Esophagus (tissue), 2 donors: ENCODE measurements around the gene PCDH9. TPM values are rescaled to one million over a fixed set of nuclear protein-coding genes. Genes with fewer than 3 reads are reported as not detected.

Source experiments
- H3K27ac ChIP-seq, 2 donors: one replicate each; pipeline ENCODE4 v1.5.1; 2013; ENCODE audit warnings: low read depth in 2 of 2, mild to moderate bottlenecking in 2 of 2, inconsistent platforms in 1 of 2, low read length in 1 of 2, moderate library complexity in 1 of 2
- H3K27me3 ChIP-seq, 2 donors: one replicate each; pipeline ENCODE4 v1.6.1; 2013; ENCODE audit warnings: low read length in 2 of 2, control low read depth in 1 of 2, mild to moderate bottlenecking in 1 of 2; ENCODE audit not compliant: insufficient read depth in 2 of 2, control insufficient read depth in 1 of 2
- H3K36me3 ChIP-seq, 2 donors: one replicate each; pipeline ENCODE4 v1.6.1; 2013; ENCODE audit warnings: low read length in 1 of 2; ENCODE audit not compliant: control insufficient read depth in 2 of 2, insufficient read depth in 2 of 2
- H3K4me1 ChIP-seq, 2 donors: one replicate each; pipeline ENCODE4 v1.6.1; 2013; ENCODE audit warnings: low read length in 1 of 2; ENCODE audit not compliant: control insufficient read depth in 2 of 2, insufficient read depth in 2 of 2
- H3K4me3 ChIP-seq, 2 donors: one replicate each; pipeline ENCODE4 v1.5.1; 2013; ENCODE audit warnings: low read length in 2 of 2, mild to moderate bottlenecking in 2 of 2, low read depth in 1 of 2, moderate library complexity in 1 of 2
- H3K9me3 ChIP-seq, 2 donors: one replicate each; pipeline ENCODE4 v1.6.1; 2013; ENCODE audit warnings: mild to moderate bottlenecking in 2 of 2, low read depth in 1 of 2, low read length in 1 of 2, moderate library complexity in 1 of 2; ENCODE audit not compliant: control insufficient read depth in 2 of 2, insufficient read depth in 1 of 2
- WGBS, 2 donors: extraction: QIAGEN DNeasy Blood & Tissue Kit; methylation state at CpG; one replicate each; pipeline ENCODE4 v1.1.7; 2013; 5-methylcytosine and 5-hydroxymethylcytosine counted together
- polyA plus RNA-seq, 2 donors: library from polyadenylated mRNA; stranded (reverse); fragments of 200-250 nt; gene quantifications; one replicate each; pipeline ENCODE4 v1.2.3, GENCODE V29; 2013
- donor health status: healthy with polysubstance abuse.
- donor health status: Bipolar disorder and iron deficiency.

The PCDH9 gene
- polyA plus RNA-seq, 2 donors = 0.12 to 0.14 TPM

DNA sequence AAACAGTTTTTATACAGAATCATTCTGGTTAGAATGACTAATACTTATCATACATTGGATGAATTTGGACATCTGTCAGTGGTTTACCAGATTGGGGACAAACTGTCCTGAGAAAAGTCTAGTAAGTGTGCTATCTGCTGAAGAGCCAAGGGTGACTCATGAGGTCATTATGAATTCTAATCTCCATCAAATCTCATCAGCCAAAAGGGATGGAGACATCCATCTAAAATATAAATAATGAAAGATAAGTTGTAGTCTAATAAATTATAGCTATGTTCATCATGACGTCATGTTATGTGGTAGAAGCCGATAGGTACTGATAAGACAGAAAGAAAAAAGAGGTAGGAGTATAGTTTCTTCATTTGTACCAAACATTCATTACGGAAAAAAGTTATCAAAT lies 804.4 kb downstream of the PCDH9 start:
- 61% methylated on average over 3 of the region's 3 CpGs for WGBS, 2 donors

GRCh38 chr13:66424422-66424821 lies 805.7 kb downstream of the PCDH9 start:
- Histone ChIP-seq H3K4me3 (no peak overlapping the region), H3K36me3 (no peaks in the 10 kb centered on the region), H3K4me1 (no peaks in the 10 kb centered on the region), H3K27me3 (no peaks in the 10 kb centered on the region), H3K9me3 (peaks cover 4 to 5% of the 10 kb centered on the region in 2 donors), H3K27ac (no peak overlapping the region)
- 62 to 70% methylated on average over 2 of the region's 2 CpGs for WGBS, 2 donors

More for the DNA sequence above, 804.4 kb downstream of the PCDH9 start:
- H3K27me3 ChIP-seq = no peaks in the 10 kb centered on the region
- no peaks in the 10 kb centered on the region for H3K36me3 ChIP-seq
- no peak overlapping the region for H3K4me3 ChIP-seq
- H3K27ac ChIP-seq = no peak overlapping the region
- H3K4me1 ChIP-seq = no peaks in the 10 kb centered on the region
- H3K9me3 ChIP-seq = no peaks in the 10 kb centered on the region

- 59 to 64% methylated on average over 2 of the region's 2 CpGs for WGBS, 2 donors
- Histone ChIP-seq H3K9me3 (peaks cover 4 to 7% of the 10 kb centered on the region in 2 donors), H3K4me3 (no peak overlapping the region), H3K27me3 (no peaks in the 10 kb centered on the region), H3K27ac (no peak overlapping the region), H3K36me3 (no peaks in the 10 kb centered on the region), H3K4me1 (no peaks in the 10 kb centered on the region)
Measured at GRCh38 chr13:66415444-66415843, 814.7 kb downstream of the PCDH9 start.

DNA sequence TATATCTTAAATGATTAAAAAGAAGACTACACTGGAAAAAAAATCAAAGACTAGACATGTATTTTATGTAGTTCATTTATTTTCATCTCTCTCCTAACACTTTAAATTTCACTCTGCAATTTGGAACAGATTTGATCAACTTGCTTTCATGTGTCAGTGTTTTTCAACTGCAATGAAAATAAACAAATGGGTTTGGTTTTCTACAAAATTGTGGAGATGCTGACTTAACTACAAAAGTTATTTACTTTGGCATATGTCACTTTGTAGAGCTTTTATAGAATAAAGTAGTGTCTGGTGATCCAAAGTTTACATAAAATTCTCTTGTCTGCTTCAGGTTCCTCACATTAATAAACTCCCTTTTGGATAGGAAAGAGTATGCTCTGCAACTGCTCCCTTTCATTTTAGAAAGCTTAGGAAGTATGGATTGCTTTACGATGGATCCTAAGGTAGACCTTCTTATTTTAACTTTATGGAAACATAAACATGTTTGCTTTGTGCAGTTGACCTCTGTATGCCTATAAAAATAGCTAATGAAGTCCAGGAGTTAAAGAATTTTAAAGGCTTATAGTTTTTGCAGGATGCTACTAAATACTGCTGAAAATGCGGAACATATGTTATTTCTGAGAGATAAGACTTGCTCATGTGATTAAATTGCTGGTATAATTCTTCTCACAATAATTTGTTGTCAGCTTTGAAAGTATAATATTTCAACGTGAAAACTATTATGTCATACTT lies 815.9 kb downstream of the PCDH9 start:
- H3K36me3 ChIP-seq = no peaks in the 10 kb centered on the region
- H3K4me3 ChIP-seq = no peak overlapping the region
- WGBS, 2 donors = 72 to 76% methylated on average over 3 of the region's 3 CpGs
- H3K4me1 ChIP-seq = no peaks in the 10 kb centered on the region
- no peak overlapping the region for H3K27ac ChIP-seq
- H3K27me3 ChIP-seq = no peaks in the 10 kb centered on the region
- peaks cover 0 to under 1% of the 10 kb centered on the region in 2 donors for H3K9me3 ChIP-seq

DNA sequence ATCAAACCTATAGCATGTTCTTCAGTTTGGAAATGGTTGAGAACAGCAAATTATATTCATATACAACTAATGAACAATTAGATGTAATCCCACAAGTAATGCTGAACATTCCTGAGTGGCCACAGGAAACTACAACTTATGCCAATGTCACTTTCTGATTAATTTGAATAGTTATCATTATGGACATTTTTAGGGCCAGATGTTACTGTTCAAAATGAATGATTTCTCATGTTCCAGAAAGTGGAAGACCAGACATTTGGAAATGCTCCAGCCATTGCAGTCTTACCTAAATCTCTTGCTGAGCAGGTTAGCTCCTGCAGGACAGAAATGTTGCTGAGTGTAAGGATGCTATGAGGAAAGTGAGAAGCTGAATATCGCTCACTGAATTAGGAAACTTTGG lies 819.8 kb downstream of the PCDH9 start:
- no peak overlapping the region for H3K27ac ChIP-seq
- H3K27me3 ChIP-seq = no peaks in the 10 kb centered on the region
- H3K9me3 ChIP-seq = no peaks in the 10 kb centered on the region
- no peak overlapping the region for H3K4me3 ChIP-seq
- 71 to 74% methylated on average over 1 of the region's 1 CpG for WGBS, 2 donors
- H3K36me3 ChIP-seq = no peaks in the 10 kb centered on the region
- no peaks in the 10 kb centered on the region for H3K4me1 ChIP-seq

DNA sequence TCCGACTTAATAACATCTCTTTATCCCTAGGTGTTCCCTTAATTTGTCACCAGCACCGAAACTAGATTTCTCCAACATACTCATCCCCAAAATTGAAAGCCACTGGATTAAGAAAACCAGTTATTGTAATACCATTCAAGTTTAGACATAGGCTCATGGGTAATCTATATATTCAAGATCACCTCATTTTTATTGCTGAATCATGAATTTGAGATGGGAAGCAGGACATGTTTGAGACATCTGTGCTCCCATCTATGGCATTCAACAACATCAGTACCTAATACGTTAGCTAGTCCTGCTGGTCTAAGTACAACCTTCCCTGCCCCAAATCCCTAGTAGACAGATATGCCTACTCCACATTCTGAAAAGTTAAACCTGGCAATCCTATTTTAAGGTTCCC lies 820.6 kb downstream of the PCDH9 start:
- Histone ChIP-seq H3K9me3 (no peaks in the 10 kb centered on the region), H3K27ac (no peak overlapping the region), H3K36me3 (no peaks in the 10 kb centered on the region), H3K4me1 (no peaks in the 10 kb centered on the region), H3K4me3 (no peak overlapping the region), H3K27me3 (no peaks in the 10 kb centered on the region)
- WGBS, 2 donors = 84 to 88% methylated on average over 3 of the region's 3 CpGs

- Histone ChIP-seq H3K4me1 (no peaks in the 10 kb centered on the region), H3K27ac (no peak overlapping the region), H3K27me3 (no peaks in the 10 kb centered on the region), H3K9me3 (no peaks in the 10 kb centered on the region), H3K36me3 (no peaks in the 10 kb centered on the region), H3K4me3 (no peak overlapping the region)
- 45 to 66% methylated on average over 4 of the region's 4 CpGs for WGBS, 2 donors
Measured at GRCh38 chr13:66407128-66407527, 823.0 kb downstream of the PCDH9 start.

DNA sequence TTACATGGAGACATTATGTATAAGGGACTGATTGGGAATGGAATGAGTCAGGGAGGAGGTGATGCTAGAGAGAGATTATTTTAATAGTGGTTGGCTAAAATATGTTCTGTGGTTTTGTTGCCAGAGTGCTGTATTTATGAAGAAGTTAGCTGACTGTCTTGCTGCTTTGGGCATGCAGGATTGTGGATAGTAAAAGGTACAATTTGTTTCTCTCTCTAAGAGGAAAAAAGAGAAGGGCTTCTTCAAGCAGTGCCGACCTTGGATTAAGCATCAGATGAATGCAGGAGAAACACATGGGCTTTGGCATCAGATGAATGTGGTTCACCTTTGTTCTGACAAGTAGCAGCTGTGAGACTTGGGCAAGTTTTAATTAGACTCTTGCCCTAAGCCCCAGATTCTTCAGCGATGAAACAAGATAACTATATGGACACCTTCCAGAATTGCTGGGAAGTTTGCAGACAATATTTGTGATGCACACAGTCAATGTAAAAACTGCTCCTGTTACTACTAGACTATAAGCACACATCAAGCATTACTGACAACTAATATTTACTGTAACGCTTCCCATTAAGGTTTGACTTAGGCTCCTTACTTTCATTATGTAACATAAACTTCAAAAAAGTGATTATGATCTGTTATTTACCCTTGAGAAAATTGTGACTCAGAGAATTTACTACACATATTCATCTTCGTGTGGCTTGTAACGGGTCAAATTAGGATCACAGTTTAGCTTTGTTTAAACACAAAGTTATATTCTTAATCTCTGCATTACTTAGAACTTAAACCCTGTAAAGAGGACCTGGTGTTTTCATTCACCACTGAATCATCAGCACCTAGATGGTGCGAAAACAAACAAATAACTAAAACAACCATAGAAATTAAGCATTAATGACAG lies 824.0 kb downstream of the PCDH9 start:
- Histone ChIP-seq H3K4me3 (no peak overlapping the region), H3K27me3 (no peaks in the 10 kb centered on the region), H3K9me3 (no peaks in the 10 kb centered on the region), H3K36me3 (no peaks in the 10 kb centered on the region), H3K4me1 (no peaks in the 10 kb centered on the region), H3K27ac (no peak overlapping the region)
- WGBS, 2 donors = 37 to 46% methylated on average over 6 of the region's 6 CpGs

- no peaks in the 10 kb centered on the region for H3K27me3 ChIP-seq
- H3K9me3 ChIP-seq = no peaks in the 10 kb centered on the region
- no peak overlapping the region for H3K27ac ChIP-seq
- no peaks in the 10 kb centered on the region for H3K4me1 ChIP-seq
- 85 to 86% methylated on average over 2 of the region's 2 CpGs for WGBS, 2 donors
- no peaks in the 10 kb centered on the region for H3K36me3 ChIP-seq
- no peak overlapping the region for H3K4me3 ChIP-seq
Measured at GRCh38 chr13:66402546-66402945, 827.6 kb downstream of the PCDH9 start.
